ENCODE results near the gene SGO1. TPM values are rescaled to one million over a fixed set of nuclear protein-coding genes. Genes with fewer than 3 reads are reported as not detected.

The SGO1 gene
- total and polyA plus RNA-seq, 7 experiments from 2014 or later, result 0.44 to 25.0 (median 0.68) TPM

DNA sequence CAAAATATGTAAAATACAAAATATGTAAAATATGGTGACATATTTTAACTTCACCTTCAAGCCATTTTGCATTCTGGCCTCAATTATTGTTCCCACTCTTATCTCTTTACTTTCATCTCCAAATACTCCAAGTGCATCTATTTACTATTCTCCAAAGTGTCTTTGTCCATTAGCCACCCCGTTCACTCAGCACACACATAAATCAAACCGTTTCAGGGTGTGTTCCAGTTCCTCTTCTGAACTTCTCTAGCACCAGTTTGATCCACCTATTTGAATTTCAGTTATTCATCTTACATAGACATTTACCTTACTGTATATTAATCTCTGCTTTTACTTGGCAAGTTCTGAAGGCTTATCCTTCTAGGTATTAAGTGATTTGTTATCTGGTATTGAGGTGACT, 45.1 kb downstream of the SGO1 start:
- Mint-ChIP-seq H3K4me1 (peaks cover 0 to 6% (median 0%) of the 10 kb centered on the region in 7 donors), H3K36me3 (peaks cover 24 to 63% (median 49%) of the 10 kb centered on the region in 5 donors), H3K27ac (no peak overlapping the region), H3K4me3 (no peak overlapping the region), H3K9me3 (peaks cover 0 to 10% (median 0%) of the 10 kb centered on the region in 11 donors), H3K27me3 (no peaks in the 10 kb centered on the region)
- Histone ChIP-seq H3K36me3 (ENCODE audit: control insufficient read depth in 2 of 3, insufficient read depth in 3 of 3, low read length in 3 of 3) (peaks cover 17 to 40% (median 20%) of the 10 kb centered on the region in 3 experiments), H3K27me3 (ENCODE audit: control insufficient read depth in 2 of 2, insufficient read depth in 2 of 2, low read length in 2 of 2) (no peaks in the 10 kb centered on the region), H3K9me3 (ENCODE audit: control insufficient read depth in 2 of 3, low read length in 3 of 3) (no peaks in the 10 kb centered on the region), H3K4me3 (ENCODE audit: low read length) (no peak overlapping the region), H3K27ac (ENCODE audit: low read depth, low read length) (no peak overlapping the region), H3K4me1 (ENCODE audit: control insufficient read depth in 2 of 2, insufficient read depth in 2 of 2, low read length in 2 of 2) (no peaks in the 10 kb centered on the region)
- CTCF ChIA-PET, result no interaction called here
- POLR2A ChIA-PET, result no interaction called here
- ATAC-seq (no peak), DNase-seq (no peak)
- intact Hi-C loops (cut with micrococcal nuclease), result no loop called here

DNA sequence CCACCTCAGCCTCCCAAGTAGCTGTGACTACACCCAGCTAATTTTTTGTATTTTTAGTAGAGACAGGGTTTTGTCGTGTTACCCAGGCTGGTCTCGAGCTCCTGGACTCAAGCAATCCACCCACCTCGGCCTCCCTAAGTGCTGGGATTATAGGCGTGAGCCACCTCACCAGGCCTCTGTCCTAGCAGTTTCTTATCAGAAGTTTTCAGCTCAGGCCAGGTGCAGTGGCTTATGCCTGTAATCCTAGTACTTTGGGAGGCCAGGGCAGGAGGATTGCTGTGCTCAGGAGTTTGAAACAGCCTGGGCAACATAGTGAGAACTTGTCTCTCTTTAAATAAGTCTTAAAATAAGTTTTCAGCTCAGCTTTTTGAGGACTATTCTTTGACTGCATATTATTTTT, 48.4 kb downstream of the SGO1 start:
- no peaks in the 10 kb centered on the region for H3K4me1 ChIP-seq (ENCODE audit: control insufficient read depth in 2 of 2, insufficient read depth in 2 of 2, low read length in 2 of 2)
- H3K9me3 Mint-ChIP-seq, result peaks cover 0 to 5% (median 0%) of the 10 kb centered on the region in 11 donors
- no peaks in the 10 kb centered on the region for H3K27me3 ChIP-seq (ENCODE audit: control insufficient read depth in 2 of 2, insufficient read depth in 2 of 2, low read length in 2 of 2)
- intact Hi-C loops (cut with micrococcal nuclease), result no loop called here
- H3K36me3 Mint-ChIP-seq, result peaks cover 13 to 52% (median 45%) of the 10 kb centered on the region in 5 donors
- no peak overlapping the region for H3K27ac ChIP-seq (ENCODE audit: low read depth, low read length)
- no peaks in the 10 kb centered on the region for H3K9me3 ChIP-seq (ENCODE audit: control insufficient read depth in 2 of 3, low read length in 3 of 3)
- peak overlapping the region in 1 of 9 donors; percentile 59 for H3K27ac Mint-ChIP-seq
- H3K4me3 ChIP-seq (ENCODE audit: low read length), result no peak overlapping the region
- H3K4me3 Mint-ChIP-seq, result no peak overlapping the region
- POLR2A ChIA-PET, result no interaction called here
- CTCF ChIA-PET, result no interaction called here
- peaks cover 7 to 37% (median 15%) of the 10 kb centered on the region in 3 experiments for H3K36me3 ChIP-seq (ENCODE audit: control insufficient read depth in 2 of 3, insufficient read depth in 3 of 3, low read length in 3 of 3)
- DNase-seq (no peak), ATAC-seq (no peak)
- no peaks in the 10 kb centered on the region for H3K27me3 Mint-ChIP-seq
- H3K4me1 Mint-ChIP-seq, result peaks cover 0 to 6% (median 0%) of the 10 kb centered on the region in 7 donors

DNA sequence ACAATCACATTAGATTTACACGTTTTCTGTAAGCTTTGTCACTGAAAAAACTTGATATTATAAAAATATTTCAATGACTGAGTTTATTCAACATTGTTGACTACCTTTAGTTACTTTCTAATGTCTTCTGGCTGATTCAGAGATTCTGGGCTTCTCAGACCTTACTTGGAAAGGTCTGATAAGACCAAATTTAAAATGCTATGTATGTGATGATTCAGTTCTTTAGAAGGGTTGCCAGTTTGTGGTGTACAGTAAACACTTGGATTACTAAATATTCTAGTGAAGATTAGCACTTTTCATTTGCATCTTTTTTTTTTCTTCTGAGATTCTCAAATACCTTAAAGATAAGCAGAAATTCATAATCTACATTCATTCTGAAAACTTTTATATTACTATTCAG, 49.8 kb downstream of the SGO1 start:
- DNase-seq (no peak), ATAC-seq (no peak)
- H3K36me3 ChIP-seq (ENCODE audit: control insufficient read depth in 2 of 3, insufficient read depth in 3 of 3, low read length in 3 of 3), result peaks cover 0 to 24% (median 7%) of the 10 kb centered on the region in 3 experiments
- H3K9me3 Mint-ChIP-seq, result no peaks in the 10 kb centered on the region
- no peak overlapping the region for H3K27ac ChIP-seq (ENCODE audit: low read depth, low read length)
- peak overlapping the region in 1 of 9 donors; percentile 19 for H3K27ac Mint-ChIP-seq
- no peaks in the 10 kb centered on the region for H3K27me3 Mint-ChIP-seq
- H3K4me1 ChIP-seq (ENCODE audit: control insufficient read depth in 2 of 2, insufficient read depth in 2 of 2, low read length in 2 of 2), result no peaks in the 10 kb centered on the region
- no peak overlapping the region for H3K4me3 ChIP-seq (ENCODE audit: low read length)
- CTCF ChIA-PET, result no interaction called here
- intact Hi-C loops (cut with micrococcal nuclease), result no loop called here
- POLR2A ChIA-PET, result no interaction called here
- peaks cover 0 to 5% (median 0%) of the 10 kb centered on the region in 7 donors for H3K4me1 Mint-ChIP-seq
- H3K27me3 ChIP-seq (ENCODE audit: control insufficient read depth in 2 of 2, insufficient read depth in 2 of 2, low read length in 2 of 2), result no peaks in the 10 kb centered on the region
- no peaks in the 10 kb centered on the region for H3K9me3 ChIP-seq (ENCODE audit: control insufficient read depth in 2 of 3, low read length in 3 of 3)
- H3K36me3 Mint-ChIP-seq, result peaks cover 5 to 40% (median 31%) of the 10 kb centered on the region in 5 donors
- no peak overlapping the region for H3K4me3 Mint-ChIP-seq

DNA sequence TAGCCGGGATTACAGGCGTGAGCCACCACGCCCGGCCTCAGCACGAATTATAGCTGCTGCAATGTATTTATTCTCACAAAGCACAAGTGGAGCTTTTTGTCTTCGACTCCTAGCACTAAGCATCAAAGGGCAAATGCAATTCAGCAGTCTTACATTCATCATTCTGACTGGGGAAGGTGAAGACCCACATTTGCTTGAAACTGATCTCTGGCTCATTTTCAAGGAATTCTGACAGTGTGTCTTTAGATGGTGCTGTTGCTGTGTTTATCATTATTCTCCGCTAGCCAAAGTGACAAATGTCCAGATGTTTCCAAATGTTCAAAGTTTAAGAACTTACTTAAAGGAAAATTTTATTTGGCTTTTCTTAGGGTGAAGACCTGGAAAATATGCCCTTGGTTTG, 55.9 kb downstream of the SGO1 start:
- H3K9me3 ChIP-seq (ENCODE audit: control insufficient read depth in 2 of 3, low read length in 3 of 3), result no peaks in the 10 kb centered on the region
- ATAC-seq, result no peak
- ChIA-PET CTCF (no interaction called here), POLR2A (no interaction called here)
- H3K27ac ChIP-seq (ENCODE audit: low read depth, low read length), result no peak overlapping the region
- Mint-ChIP-seq H3K9me3 (no peaks in the 10 kb centered on the region), H3K4me1 (peaks cover 0 to 12% (median 0%) of the 10 kb centered on the region in 7 donors), H3K27me3 (no peaks in the 10 kb centered on the region), H3K27ac (no peak overlapping the region), H3K4me3 (no peak overlapping the region), H3K36me3 (peaks cover 24 to 48% (median 41%) of the 10 kb centered on the region in 5 donors)
- H3K4me3 ChIP-seq (ENCODE audit: low read length), result no peak overlapping the region
- no peaks in the 10 kb centered on the region for H3K27me3 ChIP-seq (ENCODE audit: control insufficient read depth in 2 of 2, insufficient read depth in 2 of 2, low read length in 2 of 2)
- no peaks in the 10 kb centered on the region for H3K4me1 ChIP-seq (ENCODE audit: control insufficient read depth in 2 of 2, insufficient read depth in 2 of 2, low read length in 2 of 2)
- intact Hi-C loops (cut with micrococcal nuclease), result no loop called here
- peaks cover 6 to 20% (median 12%) of the 10 kb centered on the region in 3 experiments for H3K36me3 ChIP-seq (ENCODE audit: control insufficient read depth in 2 of 3, insufficient read depth in 3 of 3, low read length in 3 of 3)
- no peak for DNase-seq

DNA sequence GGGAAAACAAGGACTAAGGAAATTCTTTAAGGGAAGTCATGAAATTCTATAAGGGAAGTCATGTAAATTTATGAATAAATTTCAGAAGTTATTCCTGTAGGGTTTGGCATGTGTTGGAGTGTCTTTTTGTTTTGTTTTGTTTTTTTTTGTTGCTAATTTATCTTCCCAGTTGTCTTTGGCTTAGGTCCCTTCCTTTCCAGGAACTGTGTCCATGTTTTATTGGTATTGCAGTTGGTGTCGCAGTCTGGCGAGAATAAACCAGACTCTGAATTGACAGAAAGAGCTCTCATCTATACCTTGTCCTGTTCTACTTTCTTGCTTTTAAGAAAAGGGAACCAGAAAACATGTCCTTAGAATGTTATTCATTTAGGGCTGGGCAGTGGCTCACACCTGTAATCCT, 57.6 kb downstream of the SGO1 start:
- ChIA-PET CTCF (no interaction called here), POLR2A (no interaction called here)
- DNase-seq, result no peak
- Mint-ChIP-seq H3K4me3 (no peak overlapping the region), H3K36me3 (peaks cover 24 to 56% (median 40%) of the 10 kb centered on the region in 5 donors), H3K27ac (peak overlapping the region in 1 of 9 donors; percentile 5), H3K4me1 (peaks cover 0 to 16% (median 0%) of the 10 kb centered on the region in 7 donors), H3K27me3 (no peaks in the 10 kb centered on the region), H3K9me3 (peaks cover 0 to 4% (median 0%) of the 10 kb centered on the region in 11 donors)
- Histone ChIP-seq H3K9me3 (ENCODE audit: control insufficient read depth in 2 of 3, low read length in 3 of 3) (no peaks in the 10 kb centered on the region), H3K36me3 (ENCODE audit: control insufficient read depth in 2 of 3, insufficient read depth in 3 of 3, low read length in 3 of 3) (peaks cover 6 to 34% (median 12%) of the 10 kb centered on the region in 3 experiments), H3K4me1 (ENCODE audit: control insufficient read depth in 2 of 2, insufficient read depth in 2 of 2, low read length in 2 of 2) (no peaks in the 10 kb centered on the region), H3K27me3 (ENCODE audit: control insufficient read depth in 2 of 2, insufficient read depth in 2 of 2, low read length in 2 of 2) (no peaks in the 10 kb centered on the region), H3K27ac (ENCODE audit: low read depth, low read length) (no peak overlapping the region), H3K4me3 (ENCODE audit: low read length) (no peak overlapping the region)
- no peak for ATAC-seq
- intact Hi-C loops (cut with micrococcal nuclease), result no loop called here

DNA sequence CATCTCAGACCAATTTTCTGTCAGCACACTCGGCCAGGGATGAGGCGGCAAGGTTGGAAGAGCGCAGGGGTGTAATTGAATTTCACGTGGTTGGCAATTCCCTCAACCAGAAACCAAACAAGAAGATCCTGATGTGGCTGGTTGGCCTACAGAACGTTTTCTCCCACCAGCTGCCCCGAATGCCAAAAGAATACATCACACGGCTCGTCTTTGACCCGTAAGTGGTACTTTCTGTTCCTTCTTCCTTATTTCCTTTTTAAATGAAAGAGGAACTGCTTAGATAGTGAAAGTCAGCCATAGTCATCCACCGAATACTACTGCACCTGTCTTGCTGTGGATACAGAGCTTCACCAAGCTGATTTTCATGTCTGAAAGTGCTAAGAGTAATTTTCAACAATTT, 60.1 kb downstream of the SGO1 start:
- CTCF ChIA-PET, result interaction anchor here (0.6 kb wide), 1 partner anchor 9 kb away, joined by 3 read pairs; no protein-coding TSS in a partner anchor
- Histone ChIP-seq H3K36me3 (ENCODE audit: control insufficient read depth in 2 of 3, insufficient read depth in 3 of 3, low read length in 3 of 3) (peaks cover 6 to 52% (median 16%) of the 10 kb centered on the region in 3 experiments), H3K4me1 (ENCODE audit: control insufficient read depth in 2 of 2, insufficient read depth in 2 of 2, low read length in 2 of 2) (no peaks in the 10 kb centered on the region), H3K4me3 (ENCODE audit: low read length) (no peak overlapping the region), H3K9me3 (ENCODE audit: control insufficient read depth in 2 of 3, low read length in 3 of 3) (no peaks in the 10 kb centered on the region), H3K27me3 (ENCODE audit: control insufficient read depth in 2 of 2, insufficient read depth in 2 of 2, low read length in 2 of 2) (no peaks in the 10 kb centered on the region), H3K27ac (ENCODE audit: low read depth, low read length) (no peak overlapping the region)
- intact Hi-C loops (cut with micrococcal nuclease), result no loop called here
- Mint-ChIP-seq H3K4me1 (peaks cover 0 to 14% (median 0%) of the 10 kb centered on the region in 7 donors), H3K9me3 (peaks cover 0 to 4% (median 0%) of the 10 kb centered on the region in 11 donors), H3K36me3 (peaks cover 29 to 74% (median 57%) of the 10 kb centered on the region in 5 donors), H3K27me3 (no peaks in the 10 kb centered on the region), H3K4me3 (no peak overlapping the region), H3K27ac (peak overlapping the region in 4 of 9 donors; percentile 21 to 60 (median 45))
- DNase-seq (no peak), ATAC-seq (peak; percentile 84)
- POLR2A ChIA-PET, result interaction anchor here (0.6 kb wide), 1 partner anchor 29 kb away, joined by 4 read pairs; no protein-coding TSS in a partner anchor

DNA sequence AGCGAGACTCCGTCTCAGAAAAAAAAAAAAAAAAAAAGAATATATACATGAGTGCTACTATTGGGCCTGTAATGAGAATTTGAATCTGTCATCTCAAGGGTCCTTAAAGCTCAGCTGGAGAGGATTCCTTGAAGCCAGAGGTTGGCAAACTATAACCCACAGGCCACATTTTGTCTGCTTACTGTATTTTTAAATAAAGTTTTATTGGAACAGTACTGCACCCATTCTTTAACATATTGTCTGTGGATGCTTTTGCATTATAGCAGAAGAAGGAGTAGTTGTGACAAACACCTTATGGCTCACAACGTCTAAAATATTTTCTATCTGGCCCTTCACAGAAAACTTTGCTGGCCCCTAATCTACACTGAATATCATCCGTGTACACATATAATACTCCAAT, 60.7 kb downstream of the SGO1 start:
- Mint-ChIP-seq H3K9me3 (peaks cover 0 to 4% (median 0%) of the 10 kb centered on the region in 11 donors), H3K27me3 (no peaks in the 10 kb centered on the region), H3K36me3 (peaks cover 29 to 75% (median 58%) of the 10 kb centered on the region in 5 donors), H3K27ac (peak overlapping the region in 3 of 9 donors; percentile 21 to 58 (median 32)), H3K4me1 (peaks cover 0 to 14% (median 0%) of the 10 kb centered on the region in 7 donors), H3K4me3 (no peak overlapping the region)
- Histone ChIP-seq H3K4me3 (ENCODE audit: low read length) (no peak overlapping the region), H3K27ac (ENCODE audit: low read depth, low read length) (no peak overlapping the region), H3K4me1 (ENCODE audit: control insufficient read depth in 2 of 2, insufficient read depth in 2 of 2, low read length in 2 of 2) (no peaks in the 10 kb centered on the region), H3K36me3 (ENCODE audit: control insufficient read depth in 2 of 3, insufficient read depth in 3 of 3, low read length in 3 of 3) (peaks cover 6 to 55% (median 23%) of the 10 kb centered on the region in 3 experiments), H3K9me3 (ENCODE audit: control insufficient read depth in 2 of 3, low read length in 3 of 3) (no peaks in the 10 kb centered on the region), H3K27me3 (ENCODE audit: control insufficient read depth in 2 of 2, insufficient read depth in 2 of 2, low read length in 2 of 2) (no peaks in the 10 kb centered on the region)
- ATAC-seq, result no peak
- DNase-seq, result no peak
- intact Hi-C loops (cut with micrococcal nuclease), result no loop called here
- ChIA-PET POLR2A (no interaction called here), CTCF (no interaction called here)
